Mucosa of stomach (tissue), 1 donor: ENCODE data around the gene ITPRID2.
A peak's percentile ranks its signal among the peaks of the same experiment; 100 is the strongest.

Experiments used
- H3K27me3 ChIP-seq: one replicate; pipeline ENCODE4 v1.7.0; 2013; ENCODE audit warnings: mild to moderate bottlenecking, low read length; ENCODE audit not compliant: control insufficient read depth, insufficient read depth
- H3K36me3 ChIP-seq: one replicate; pipeline ENCODE4 v1.7.0; 2013; ENCODE audit warnings: low read length; ENCODE audit not compliant: control insufficient read depth, insufficient read depth
- H3K4me1 ChIP-seq: one replicate; pipeline ENCODE4 v1.7.0; 2013; ENCODE audit warnings: mild to moderate bottlenecking, low read length; ENCODE audit not compliant: control insufficient read depth, insufficient read depth
- H3K4me3 ChIP-seq: one replicate; pipeline ENCODE4 v1.7.0; 2013; ENCODE audit warnings: low read length
- H3K9ac ChIP-seq: one replicate; pipeline ENCODE4 v1.7.0; 2013; ENCODE audit warnings: mild to moderate bottlenecking, low read length, moderate library complexity
- H3K9me3 ChIP-seq: one replicate; pipeline ENCODE4 v1.7.0; 2013; ENCODE audit warnings: mild to moderate bottlenecking, low read length, moderate library complexity; ENCODE audit not compliant: control insufficient read depth
- donor health status: Pancreatic carcinoma.

ITPRID2 gene

DNA sequence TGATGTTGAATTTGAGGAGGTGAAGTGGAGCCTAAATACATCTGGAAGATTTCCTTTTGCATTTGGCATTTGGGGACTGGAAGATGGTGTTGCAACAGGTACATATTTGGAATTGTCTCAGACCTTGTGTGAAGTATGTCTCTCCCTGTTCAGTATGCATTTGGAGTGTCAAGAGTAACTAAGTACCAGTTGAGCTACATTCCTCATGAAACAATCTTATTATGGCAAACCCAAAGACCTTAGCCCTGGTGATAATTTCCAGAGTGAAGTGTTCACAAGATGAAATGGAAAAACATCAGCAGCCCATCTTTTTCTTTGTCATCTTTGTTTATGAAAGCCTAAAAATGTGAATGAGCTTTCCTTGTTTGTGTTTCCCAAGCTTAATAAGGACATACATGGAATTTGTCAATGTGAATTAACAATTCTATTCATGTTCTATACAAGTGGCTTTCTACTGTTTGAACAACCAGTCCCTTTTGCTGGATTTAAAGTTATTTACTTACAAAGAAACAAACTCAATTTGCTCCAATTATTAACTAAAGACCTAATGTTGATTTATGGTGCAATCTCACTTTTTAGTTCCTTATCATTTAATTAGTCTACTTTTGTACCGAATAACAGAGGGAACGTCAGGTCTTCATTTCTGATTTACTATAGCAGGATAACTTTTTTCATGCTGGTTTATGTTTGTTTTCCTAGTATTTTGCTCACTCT is 52.0 kb downstream of the ITPRID2 start:
- H3K9me3 ChIP-seq: no peaks in the 10 kb centered on the region
- H3K4me1 ChIP-seq: peaks cover 9% of the 10 kb centered on the region
- no peaks in the 10 kb centered on the region for H3K36me3 ChIP-seq
- no peak overlapping the region for H3K9ac ChIP-seq
- H3K4me3 ChIP-seq: no peak overlapping the region
- no peaks in the 10 kb centered on the region for H3K27me3 ChIP-seq

DNA sequence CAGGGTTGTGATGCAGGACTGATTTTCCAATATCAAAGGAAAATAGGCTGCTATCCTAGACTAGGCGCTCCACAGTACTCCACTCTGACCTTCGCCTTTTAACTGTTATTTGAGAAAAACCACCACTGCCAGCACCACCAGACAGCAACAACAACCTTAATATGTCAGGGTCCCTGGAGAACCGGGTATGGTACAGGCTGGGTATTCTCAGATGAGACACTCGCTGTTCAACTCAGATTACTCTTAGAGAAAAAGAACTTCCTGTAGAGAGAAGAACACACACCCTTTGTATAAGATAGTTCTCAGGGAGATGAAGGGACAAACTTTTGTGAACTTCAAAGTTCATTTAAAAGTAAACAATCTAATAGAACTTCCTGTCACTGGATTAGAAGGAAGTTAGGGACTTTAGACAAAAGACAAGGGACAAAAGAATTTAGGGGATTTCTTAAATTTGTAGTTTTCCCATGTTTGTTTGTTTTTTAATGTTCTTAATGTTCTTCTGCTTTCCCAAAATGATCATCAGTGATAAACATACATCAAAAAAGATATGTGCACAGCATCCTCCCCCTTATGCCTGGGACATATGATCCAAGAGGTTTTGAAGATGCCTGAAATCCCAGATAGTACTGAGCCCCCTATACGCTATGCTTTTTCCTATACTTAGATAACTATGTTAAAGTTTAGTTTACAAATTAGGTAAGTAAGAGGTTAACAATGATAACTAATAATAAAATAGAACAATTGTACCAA is 52.8 kb downstream of the ITPRID2 start:
- H3K4me1 ChIP-seq: peaks cover 9% of the 10 kb centered on the region
- no peak overlapping the region for H3K9ac ChIP-seq
- H3K36me3 ChIP-seq: no peaks in the 10 kb centered on the region
- no peak overlapping the region for H3K4me3 ChIP-seq
- H3K27me3 ChIP-seq: no peaks in the 10 kb centered on the region
- no peaks in the 10 kb centered on the region for H3K9me3 ChIP-seq

DNA sequence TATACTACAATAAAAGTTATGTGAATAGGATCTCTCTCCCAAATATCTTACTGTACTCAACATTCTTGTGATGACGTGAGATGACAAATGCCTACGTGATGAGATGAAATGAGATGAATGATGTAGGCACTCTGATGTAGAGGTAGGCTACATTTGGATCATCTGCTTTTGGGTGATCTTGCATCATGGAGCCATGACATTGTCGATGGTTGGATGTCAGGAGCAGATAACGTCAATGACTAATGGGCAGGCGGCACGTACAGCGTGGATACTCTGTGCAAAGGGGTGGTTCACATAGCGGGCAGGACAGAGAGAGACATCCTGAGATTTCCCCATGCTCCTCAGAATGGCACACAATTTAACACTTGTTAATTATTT is 53.4 kb downstream of the ITPRID2 start:
- H3K4me1 ChIP-seq: peaks cover 9% of the 10 kb centered on the region
- H3K36me3 ChIP-seq: no peaks in the 10 kb centered on the region
- no peak overlapping the region for H3K4me3 ChIP-seq

DNA sequence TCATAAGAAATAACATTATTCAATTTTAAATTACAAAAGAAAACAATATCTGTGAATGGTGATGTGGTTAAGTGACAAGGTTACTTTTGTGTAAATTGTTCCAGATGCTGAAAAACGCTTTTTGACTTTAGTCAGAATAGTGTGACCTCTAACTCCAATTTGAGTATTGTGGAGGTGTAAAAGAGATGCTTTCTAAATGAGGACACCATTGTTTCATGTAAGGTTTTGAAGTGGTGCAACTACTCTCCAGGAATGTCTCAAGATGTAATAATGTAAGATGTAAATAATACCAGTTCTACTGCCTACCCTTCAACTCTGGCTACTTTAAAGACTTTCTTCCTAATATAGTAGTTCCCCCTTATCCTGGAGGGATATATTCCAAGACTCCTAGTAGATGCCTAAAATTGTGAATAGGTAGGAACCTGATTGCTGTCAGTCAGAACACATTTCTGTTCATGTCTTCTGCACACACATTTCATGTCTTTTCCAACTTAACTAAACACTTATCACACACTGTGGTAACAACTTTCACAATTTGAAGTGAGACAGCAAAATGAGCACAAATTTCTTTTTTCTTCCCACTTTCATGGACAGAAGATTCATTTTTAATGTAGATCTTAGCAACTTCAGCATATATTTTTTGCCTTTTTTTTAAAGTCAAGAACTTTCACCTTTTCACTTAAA is 55.1 kb downstream of the ITPRID2 start:
- H3K9me3 ChIP-seq: no peaks in the 10 kb centered on the region
- H3K9ac ChIP-seq: no peak overlapping the region

More for the DNA sequence above, 53.4 kb downstream of the ITPRID2 start:
- H3K9me3 ChIP-seq: no peaks in the 10 kb centered on the region
- H3K27me3 ChIP-seq: no peaks in the 10 kb centered on the region
- no peak overlapping the region for H3K9ac ChIP-seq

DNA sequence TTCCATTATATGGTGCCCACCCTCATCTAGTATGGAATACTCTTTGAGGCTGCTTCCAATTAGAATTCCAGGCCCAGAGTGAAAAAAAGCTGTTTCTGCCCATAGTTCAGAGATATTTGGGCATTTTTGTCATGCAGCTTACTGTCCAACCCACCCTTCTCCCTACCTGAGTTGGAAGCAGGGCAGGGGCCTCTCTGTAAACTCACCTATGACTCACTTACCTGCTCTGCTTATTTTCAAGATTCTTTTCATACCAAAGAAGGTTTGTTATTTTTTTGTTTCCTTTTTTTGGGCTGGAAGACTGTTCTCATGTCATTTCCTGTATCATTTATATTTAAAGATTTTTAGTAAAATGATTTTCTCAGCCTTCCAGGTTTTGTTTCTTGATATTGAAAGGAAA is 55.7 kb downstream of the ITPRID2 start:
- Histone ChIP-seq H3K4me3 (no peak overlapping the region), H3K36me3 (no peaks in the 10 kb centered on the region), H3K9me3 (no peaks in the 10 kb centered on the region), H3K9ac (no peak overlapping the region), H3K4me1 (peaks cover 9% of the 10 kb centered on the region), H3K27me3 (no peaks in the 10 kb centered on the region)

More for the DNA sequence above, 55.1 kb downstream of the ITPRID2 start:
- Histone ChIP-seq H3K27me3 (no peaks in the 10 kb centered on the region), H3K36me3 (no peaks in the 10 kb centered on the region), H3K4me3 (no peak overlapping the region), H3K4me1 (peaks cover 9% of the 10 kb centered on the region)

DNA sequence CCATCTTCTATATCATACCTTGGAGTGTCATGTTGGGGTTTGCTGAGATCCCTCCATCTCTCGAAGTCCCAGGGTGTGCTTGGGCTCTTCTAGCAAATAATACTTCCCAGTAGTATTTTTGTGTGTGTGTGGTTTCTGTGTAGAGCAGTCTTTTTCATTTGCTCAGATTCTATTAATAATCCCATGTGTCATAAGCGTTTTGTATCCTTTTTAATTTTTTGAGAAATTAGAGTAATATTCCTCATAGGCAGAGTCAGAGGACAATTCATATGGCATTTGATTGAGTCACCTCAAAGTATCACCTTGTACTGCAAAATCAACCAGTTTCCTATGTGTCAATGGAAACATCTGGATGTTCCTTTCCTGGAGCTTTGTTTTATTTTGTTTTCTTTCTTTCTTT is 56.7 kb downstream of the ITPRID2 start:
- no peak overlapping the region for H3K4me3 ChIP-seq
- H3K27me3 ChIP-seq: no peaks in the 10 kb centered on the region
- peaks cover 9% of the 10 kb centered on the region for H3K4me1 ChIP-seq
- no peak overlapping the region for H3K9ac ChIP-seq
- H3K36me3 ChIP-seq: no peaks in the 10 kb centered on the region
- no peaks in the 10 kb centered on the region for H3K9me3 ChIP-seq

DNA sequence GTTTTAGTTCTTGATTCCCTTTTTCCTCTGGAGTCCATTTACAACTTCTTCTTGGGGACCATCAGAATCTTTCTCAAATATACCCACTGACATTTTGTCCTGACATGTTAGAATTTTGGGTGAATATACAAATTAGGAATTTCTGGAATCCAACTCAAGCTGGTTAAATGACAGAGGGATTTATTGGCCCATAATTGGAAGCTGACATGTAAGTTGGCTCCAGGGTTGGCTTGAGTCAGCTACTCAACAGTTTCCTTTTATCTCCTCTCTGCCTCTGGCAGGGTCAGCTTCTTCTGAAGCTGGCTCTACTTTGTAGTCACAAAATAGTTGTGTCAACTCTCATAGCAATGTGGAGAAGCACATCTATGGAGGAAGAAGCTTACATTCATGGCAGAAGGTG is 57.5 kb downstream of the ITPRID2 start:
- H3K4me1 ChIP-seq: peaks cover 7% of the 10 kb centered on the region
- no peaks in the 10 kb centered on the region for H3K27me3 ChIP-seq
- no peaks in the 10 kb centered on the region for H3K9me3 ChIP-seq
- H3K36me3 ChIP-seq: no peaks in the 10 kb centered on the region
- no peak overlapping the region for H3K9ac ChIP-seq
- no peak overlapping the region for H3K4me3 ChIP-seq

DNA sequence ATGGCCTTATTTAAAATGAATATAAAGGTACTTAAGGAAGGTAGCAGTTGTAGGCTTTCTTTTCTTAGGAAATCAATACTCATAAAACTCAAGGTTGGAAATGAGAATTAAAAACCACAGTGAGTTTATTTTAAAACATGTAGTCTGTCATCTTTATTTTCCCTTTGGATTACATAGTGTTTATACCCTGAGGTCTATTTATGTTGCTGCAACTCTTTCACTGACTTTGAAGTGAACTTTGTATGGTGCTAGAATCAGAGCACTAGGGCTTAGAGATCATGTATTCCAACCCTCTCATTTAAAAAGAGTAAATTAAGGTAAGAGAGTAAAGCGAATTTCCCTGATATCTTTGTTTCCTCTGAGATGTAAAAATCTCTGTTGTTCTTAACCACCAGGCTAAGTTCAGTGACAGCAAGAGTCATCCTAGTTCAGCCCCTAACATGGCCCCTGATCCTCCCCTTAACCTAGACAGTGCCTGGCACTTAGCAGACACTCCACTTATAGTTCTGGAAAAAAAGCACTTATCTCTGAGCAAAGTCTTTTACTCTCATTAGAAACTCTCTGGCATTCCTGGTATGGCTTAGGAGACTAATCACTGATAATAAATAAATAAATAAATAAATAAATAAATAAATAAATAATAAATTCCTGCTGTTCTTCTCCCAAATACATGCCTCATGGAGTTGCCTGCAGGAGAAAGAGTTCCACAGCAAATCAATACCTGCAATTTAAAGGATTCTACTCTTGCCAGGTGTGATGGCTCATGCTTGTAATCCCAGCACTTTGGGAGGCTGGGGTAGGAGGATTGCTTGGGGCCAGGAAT is 61.1 kb downstream of the ITPRID2 start:
- Histone ChIP-seq H3K9me3 (no peaks in the 10 kb centered on the region), H3K36me3 (no peaks in the 10 kb centered on the region), H3K4me3 (no peak overlapping the region), H3K27me3 (no peaks in the 10 kb centered on the region), H3K9ac (no peak overlapping the region), H3K4me1 (peaks cover 14% of the 10 kb centered on the region)

DNA sequence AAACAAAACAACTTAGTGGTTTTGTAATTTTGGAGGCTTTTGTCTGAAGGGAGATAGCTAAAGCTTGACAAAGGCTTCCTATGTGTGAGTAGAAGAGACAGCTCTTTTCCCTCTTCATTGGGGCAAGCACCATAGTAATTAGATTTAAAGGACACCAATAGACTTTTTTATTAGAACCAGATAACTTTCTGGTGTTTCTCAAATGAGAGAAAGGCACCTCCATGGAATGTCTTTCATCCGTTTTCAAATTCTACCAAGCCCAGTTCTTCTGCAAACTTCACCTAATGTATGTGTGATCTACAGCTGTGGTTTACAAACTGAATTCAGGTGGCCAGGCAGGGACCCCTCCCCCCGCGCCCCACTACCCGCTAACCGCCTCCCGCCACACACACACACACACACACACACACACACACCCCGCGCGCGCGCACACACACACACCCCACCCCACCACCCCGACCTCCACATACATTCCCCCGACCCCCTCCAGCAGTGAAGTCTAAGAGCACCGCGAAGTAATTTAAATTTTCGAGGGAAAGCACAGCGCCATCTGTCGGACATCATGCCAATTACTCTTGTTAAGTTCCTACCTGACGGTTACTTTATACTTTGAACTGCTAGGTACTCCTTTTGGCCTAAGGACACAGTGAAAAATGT is 62.5 kb downstream of the ITPRID2 start:
- H3K9ac ChIP-seq: peak overlapping the region; percentile 60
- H3K4me3 ChIP-seq: no peak overlapping the region
- H3K36me3 ChIP-seq: no peaks in the 10 kb centered on the region
- no peaks in the 10 kb centered on the region for H3K9me3 ChIP-seq
- H3K4me1 ChIP-seq: peaks cover 27% of the 10 kb centered on the region
- no peaks in the 10 kb centered on the region for H3K27me3 ChIP-seq

DNA sequence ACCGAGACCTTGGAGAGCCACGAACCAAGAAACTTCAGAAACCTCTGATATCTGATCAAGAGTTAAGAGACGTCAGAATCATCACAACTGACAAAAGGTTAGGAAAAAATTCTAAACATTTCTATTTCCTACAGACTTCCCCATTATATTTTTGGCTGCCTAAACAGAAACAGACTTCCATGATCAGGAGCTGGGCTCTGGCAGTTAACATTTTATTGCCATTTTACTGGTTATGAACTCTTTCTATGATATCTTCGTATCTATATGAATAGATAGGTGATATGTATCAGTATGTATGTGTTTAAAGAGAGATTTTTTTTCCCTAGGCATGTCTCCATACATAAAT is 63.0 kb downstream of the ITPRID2 start:
- Histone ChIP-seq H3K27me3 (no peaks in the 10 kb centered on the region), H3K4me1 (peaks cover 27% of the 10 kb centered on the region), H3K9me3 (no peaks in the 10 kb centered on the region), H3K4me3 (no peak overlapping the region), H3K9ac (peak overlapping the region; percentile 60), H3K36me3 (no peaks in the 10 kb centered on the region)

DNA sequence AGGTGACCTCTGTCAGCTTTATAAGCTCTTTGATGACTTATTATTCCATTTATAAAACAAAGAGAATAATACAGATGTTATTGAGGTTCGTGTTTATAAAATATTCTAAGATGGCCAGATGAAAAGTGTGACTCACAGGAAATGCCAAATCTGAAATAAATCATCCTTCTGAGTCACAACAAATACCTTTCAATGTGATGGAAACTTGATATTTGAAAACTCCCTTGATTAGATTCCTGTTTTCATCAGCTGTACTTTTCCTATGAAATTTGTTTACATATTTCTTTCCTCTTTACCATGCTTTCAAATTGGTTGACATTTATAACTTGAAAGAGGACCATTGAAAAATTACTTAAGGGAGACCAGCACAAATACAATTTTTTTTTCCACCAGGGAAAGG is 63.5 kb downstream of the ITPRID2 start:
- Histone ChIP-seq H3K9me3 (no peaks in the 10 kb centered on the region), H3K4me1 (peaks cover 27% of the 10 kb centered on the region), H3K36me3 (no peaks in the 10 kb centered on the region), H3K4me3 (no peak overlapping the region), H3K9ac (no peak overlapping the region), H3K27me3 (no peaks in the 10 kb centered on the region)
